Prostate gland (tissue), 2 donors: ENCODE data around the gene CLEC4M. TPM values are rescaled to one million over a fixed set of nuclear protein-coding genes. Genes with fewer than 3 reads are reported as not detected.
"Not testable (repeated sequence)": the region's sequence is repeated elsewhere in the genome, so short reads cannot be mapped to it uniquely, and the experiment has no call there.

ENCODE experiments used
- DNase-seq: peaks from one replicate; pipeline ENCODE4 v3.0.0-alpha.2; 2019; ENCODE audit warnings: low spot score
- H3K27ac ChIP-seq, 2 donors: fragments of 200-600 bp; sonication (generic); 2 replicates each; pipeline ENCODE4 v1.5.1; 2017 to 2019
- H3K27me3 ChIP-seq: fragments of 200-600 bp; sonication (generic); replicated peaks from 2 replicates; pipeline ENCODE4 v1.5.1; 2019; ENCODE audit not compliant: insufficient read depth
- H3K36me3 ChIP-seq, 2 donors: fragments of 200-600 bp; sonication (generic); 1 replicate in 1 of 2; 2 replicates in 1 of 2; pipeline versions ENCODE4 v1.5.1 to v1.8.1; 2017 to 2019
- H3K4me1 ChIP-seq: fragments of 200-600 bp; sonication (generic); replicated peaks from 2 replicates; pipeline ENCODE4 v1.5.1; 2019
- H3K4me3 ChIP-seq, 2 donors: fragments of 200-600 bp; sonication (generic); 2 replicates each; pipeline ENCODE4 v1.5.1; 2017 to 2019
- H3K9me3 ChIP-seq: fragments of 200-600 bp; sonication (generic); 2 replicates; pipeline ENCODE4 v1.5.1; 2017
- CTCF ChIP-seq, 4 experiments: fragments of 200-600 bp in 2 of 4; fragments of 450-650 bp in 2 of 4; sonication (generic) in 2 of 4; IDR thresholded peaks; 1 replicate in 3 of 4; 2 replicates in 1 of 4; pipeline ENCODE4 v1.5.1; 2016 to 2019; ENCODE audit warnings: antibody characterized with exemption in 4 of 4, mild to moderate bottlenecking in 2 of 4, moderate library complexity in 2 of 4
- POLR2A ChIP-seq: fragments of 450-650 bp; IDR thresholded peaks from one replicate; pipeline ENCODE4 v1.6.1; 2016; ENCODE audit warnings: antibody characterized with exemption, mild to moderate bottlenecking
- POLR2AphosphoS5 ChIP-seq: sonication (generic); formaldehyde crosslinking; IDR thresholded peaks from one replicate; pipeline ENCODE4 v1.6.1; 2017; ENCODE audit warnings: antibody characterized with exemption
- WGBS: methylation state at CpG from one replicate; pipeline ENCODE4 v1.1.5; 2018; 5-methylcytosine and 5-hydroxymethylcytosine counted together
- intact Hi-C: fragments of 100-400 bp; cut with DNase I; formaldehyde crosslinking; loops from one replicate; pipeline ENCODE4 v1.14.2; 2022
- total RNA-seq, 2 donors: library from RNA; depleted of rRNA; stranded (reverse); fragments of >200 nt; gene quantifications; one replicate each; pipeline ENCODE4 v1.1.0, GENCODE V29; 2016

The CLEC4M gene
- total RNA-seq, 2 donors from 2014 or later, result 11.0 TPM; not detected in 1

- Histone ChIP-seq H3K36me3 (no peaks in the 10 kb centered on the region), H3K4me3 (no peak overlapping the region), H3K4me1 (no peaks in the 10 kb centered on the region), H3K9me3 (no peaks in the 10 kb centered on the region), H3K27me3 (no peaks in the 10 kb centered on the region), H3K27ac (no peak overlapping the region)
- no peak for TF ChIP-seq POLR2AphosphoS5
- no peak for TF ChIP-seq POLR2A
- TF ChIP-seq CTCF (IDR thresholded peaks at IDR 0.05), result no peak
- intact Hi-C loops, result no loop called here
- DNase-seq, result no peak
- 93% methylated on average over 1 of the region's 1 CpG for WGBS
These were observed 3.9 kb upstream of the CLEC4M start for GRCh38 chr19:7759156-7759555.

GRCh38 chr19:7763696-7764095 is 653 bp downstream of the CLEC4M start:
- no peaks in the 10 kb centered on the region for H3K36me3 ChIP-seq
- 14% methylated on average over 1 of the region's 1 CpG for WGBS
- TF ChIP-seq POLR2A (no peak), CTCF (IDR thresholded peaks at IDR 0.05) (no peak), POLR2AphosphoS5 (no peak)
- H3K9me3 ChIP-seq, result no peaks in the 10 kb centered on the region
- H3K4me3 ChIP-seq, result no peak overlapping the region
- H3K27ac ChIP-seq, result no peak overlapping the region
- H3K27me3 ChIP-seq, result peaks cover 2% of the 10 kb centered on the region
- no peak for DNase-seq
- no peaks in the 10 kb centered on the region for H3K4me1 ChIP-seq
- intact Hi-C loops, result no loop called here

GRCh38 chr19:7764157-7764556 is 1.1 kb downstream of the CLEC4M start:
- 43% methylated on average over 3 of the region's 3 CpGs for WGBS
- H3K4me3 ChIP-seq, H3K4me1 ChIP-seq, H3K27me3 ChIP-seq, DNase-seq, H3K27ac ChIP-seq, H3K36me3 ChIP-seq, intact Hi-C loops, H3K9me3 ChIP-seq: not testable (repeated sequence)

GRCh38 chr19:7765043-7765442 is 2.0 kb downstream of the CLEC4M start:
- H3K4me1 ChIP-seq, H3K9me3 ChIP-seq, H3K27ac ChIP-seq, H3K36me3 ChIP-seq, H3K4me3 ChIP-seq, DNase-seq, H3K27me3 ChIP-seq, intact Hi-C loops: not testable (repeated sequence)
- 94% methylated on average over 2 of the region's 2 CpGs for WGBS

GRCh38 chr19:7766535-7766934 is 3.5 kb downstream of the CLEC4M start:
- no peak overlapping the region for H3K27ac ChIP-seq
- no peaks in the 10 kb centered on the region for H3K36me3 ChIP-seq
- no peaks in the 10 kb centered on the region for H3K9me3 ChIP-seq
- intact Hi-C loops, result no loop called here
- peaks cover 2% of the 10 kb centered on the region for H3K27me3 ChIP-seq
- 58% methylated on average over 11 of the region's 11 CpGs for WGBS
- H3K4me1 ChIP-seq, result no peaks in the 10 kb centered on the region
- H3K4me3 ChIP-seq, result no peak overlapping the region
- TF ChIP-seq POLR2A (no peak), POLR2AphosphoS5 (no peak), CTCF (IDR thresholded peaks at IDR 0.05) (no peak)
- DNase-seq, result no peak

GRCh38 chr19:7767487-7767886 is 4.4 kb downstream of the CLEC4M start:
- Histone ChIP-seq H3K4me1 (no peaks in the 10 kb centered on the region), H3K4me3 (no peak overlapping the region), H3K27ac (no peak overlapping the region), H3K27me3 (peaks cover 2% of the 10 kb centered on the region), H3K9me3 (no peaks in the 10 kb centered on the region), H3K36me3 (no peaks in the 10 kb centered on the region)
- TF ChIP-seq CTCF (IDR thresholded peaks at IDR 0.05), result no peak
- no peak for TF ChIP-seq POLR2A
- no peak for TF ChIP-seq POLR2AphosphoS5
- 83% methylated on average over 4 of the region's 4 CpGs for WGBS
- intact Hi-C loops, result no loop called here
- DNase-seq, result no peak
